Raji (cell line): ENCODE data around the gene INPP5A.

Source experiments
- POLR2A ChIP-seq: IDR thresholded peaks from 2 replicates; pipeline ENCODE4 v1.6.1; 2011; ENCODE audit warnings: low read depth, low read length, control low read depth; ENCODE audit not compliant: insufficient read depth

The INPP5A gene

GRCh38 chr10:132616170-132616995 lies 78.8 kb downstream of the INPP5A start:
- TF ChIP-seq POLR2A = no peak

- no peak for TF ChIP-seq POLR2A
Measured at GRCh38 chr10:132616996-132617736, 79.6 kb downstream of the INPP5A start.

DNA sequence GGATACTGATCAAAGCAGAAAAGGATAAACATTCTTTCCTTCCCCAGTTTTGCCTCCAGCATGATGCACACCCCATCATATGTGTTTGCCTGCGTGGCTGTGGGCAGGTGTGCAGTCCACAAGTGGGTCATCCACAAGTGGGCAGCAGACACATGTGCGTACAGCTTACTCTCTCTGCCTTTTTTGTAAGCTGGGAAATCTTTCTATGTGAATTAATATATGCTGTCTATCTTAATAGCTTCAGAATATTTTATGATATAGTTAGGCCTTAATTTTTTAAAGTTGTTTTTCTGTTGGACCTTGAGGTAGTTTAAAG lies 80.1 kb downstream of the INPP5A start:
- no peak for TF ChIP-seq POLR2A

DNA sequence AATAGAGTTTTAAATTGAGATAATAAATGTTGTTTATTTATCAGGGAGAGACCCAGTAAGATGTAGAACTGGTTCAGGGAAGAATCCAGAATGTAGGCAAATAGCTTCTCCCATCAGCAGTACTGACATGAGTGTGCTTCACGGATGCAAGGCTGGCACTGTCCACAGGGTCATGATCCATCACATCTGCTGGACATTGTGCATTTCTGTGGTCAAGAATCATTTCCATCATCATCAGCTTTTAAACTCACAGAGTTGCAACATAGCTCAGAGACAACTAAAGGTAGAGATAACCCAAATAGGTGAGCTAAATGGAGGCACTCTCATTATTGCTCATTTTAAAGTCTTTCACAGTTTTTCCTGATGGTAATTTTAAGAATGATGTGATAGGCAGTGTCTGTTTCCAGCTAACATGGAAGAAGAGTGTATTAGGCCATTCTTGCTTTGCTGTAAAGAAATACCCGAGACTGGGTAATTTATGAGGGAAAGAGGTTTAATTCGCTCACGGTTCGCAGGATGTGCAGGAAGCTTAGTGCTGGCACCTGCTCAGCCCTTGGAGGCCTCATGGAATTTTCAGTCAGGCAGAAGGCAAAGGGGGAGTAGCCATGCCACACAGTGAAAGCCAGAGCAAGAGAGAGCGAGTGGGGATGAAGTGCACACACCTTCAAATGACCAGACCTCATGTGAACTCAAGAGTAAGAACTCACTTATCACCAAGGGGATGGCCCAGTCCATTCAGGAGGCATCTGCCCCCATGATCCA lies 80.8 kb downstream of the INPP5A start:
- TF ChIP-seq POLR2A = no peak

GRCh38 chr10:132619927-132620326 lies 82.3 kb downstream of the INPP5A start:
- no peak for TF ChIP-seq POLR2A

DNA sequence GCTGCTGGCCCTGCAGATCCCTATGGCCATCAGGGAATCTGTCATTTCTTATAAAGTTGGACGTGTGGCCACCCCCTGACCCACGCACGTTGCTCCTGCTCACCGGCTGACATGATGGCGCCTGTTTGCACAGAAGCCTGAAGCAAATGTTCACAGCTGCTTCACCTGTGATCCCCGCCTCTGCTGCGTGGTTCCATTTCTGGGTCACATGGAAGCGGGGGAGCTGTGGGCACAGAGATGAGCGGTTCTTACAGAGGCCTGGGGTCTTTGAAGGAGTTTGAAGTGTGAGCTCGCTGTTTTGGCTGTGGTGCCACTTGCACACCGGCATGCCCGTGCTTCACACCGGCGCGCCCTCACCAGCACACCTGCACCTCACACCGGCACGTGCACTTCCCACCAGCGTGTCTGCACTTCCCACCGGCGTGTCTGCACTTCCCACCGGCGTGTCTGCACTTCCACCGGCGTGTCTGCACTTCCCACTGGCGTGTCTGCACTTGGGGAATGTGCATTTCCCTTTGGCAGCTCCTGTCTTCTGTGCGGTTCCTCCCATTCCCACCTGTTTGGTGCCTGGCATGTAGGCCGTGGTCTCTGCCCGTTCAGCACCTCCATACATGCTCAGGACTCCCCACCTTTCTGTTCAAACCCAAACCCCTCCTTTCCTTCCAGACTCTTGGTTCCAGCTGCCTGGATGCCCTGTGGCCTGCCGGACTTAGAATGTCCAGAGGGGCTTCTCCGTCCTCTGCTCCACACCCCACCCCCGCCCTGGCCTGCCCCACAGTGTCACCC lies 86.7 kb downstream of the INPP5A start:
- no peak for TF ChIP-seq POLR2A

GRCh38 chr10:132624847-132625471 lies 87.4 kb downstream of the INPP5A start:
- no peak for TF ChIP-seq POLR2A

GRCh38 chr10:132626019-132626760 lies 88.6 kb downstream of the INPP5A start:
- no peak for TF ChIP-seq POLR2A

- TF ChIP-seq POLR2A = no peak
Measured at GRCh38 chr10:132626761-132627665, 89.4 kb downstream of the INPP5A start.

GRCh38 chr10:132627666-132628531 lies 90.3 kb downstream of the INPP5A start:
- no peak for TF ChIP-seq POLR2A

DNA sequence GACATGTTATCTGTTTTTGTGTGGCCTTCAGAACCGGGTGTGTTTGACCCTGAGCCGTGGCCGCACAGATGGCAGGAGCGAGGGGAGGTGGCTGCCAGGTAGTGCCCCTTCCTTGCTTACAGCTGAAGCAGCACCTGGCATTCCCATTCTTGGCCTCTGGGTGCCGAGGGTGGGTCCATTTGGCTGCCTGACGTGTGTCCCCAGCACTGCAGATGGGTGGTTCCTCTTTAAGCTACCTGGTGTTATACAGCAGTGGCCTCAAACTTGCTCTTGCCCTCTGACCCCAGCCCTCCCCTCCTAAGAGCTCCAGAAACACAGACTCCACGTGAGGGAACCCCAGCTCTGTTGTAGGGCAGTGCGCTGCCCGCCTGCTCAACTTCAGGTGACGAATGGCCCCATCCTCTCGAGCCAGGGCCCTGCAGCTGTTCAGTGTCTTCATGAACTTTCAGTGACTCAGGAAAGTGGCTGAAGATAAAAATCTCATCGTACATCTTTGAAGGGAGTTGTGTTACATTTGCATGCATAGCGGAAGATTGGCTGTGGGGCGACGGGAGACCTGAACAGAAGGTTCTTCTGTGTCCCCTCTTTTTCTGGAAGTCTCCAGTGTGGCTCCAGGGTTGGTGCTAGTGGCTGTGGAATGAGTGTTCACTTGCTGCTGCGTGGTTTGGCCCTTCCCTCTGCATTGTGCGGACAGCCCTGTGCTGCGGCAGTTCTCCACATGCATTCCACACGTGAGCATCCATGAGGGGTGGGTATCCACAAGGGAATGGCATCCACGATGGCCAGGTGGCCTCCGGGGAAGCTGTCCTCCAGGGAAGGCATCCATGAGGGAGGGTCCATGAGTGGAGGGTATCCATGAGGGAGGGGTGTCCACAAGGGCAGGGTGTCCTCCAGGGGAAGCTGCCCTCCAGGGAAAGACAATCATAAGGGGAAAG lies 91.6 kb downstream of the INPP5A start:
- no peak for TF ChIP-seq POLR2A
